ENCODE data around the gene TGFBR3.

GRCh38 chr1:91876781-91877573 lies 9.0 kb downstream of the TGFBR3 start:
- no peak for TF ChIP-seq CTCF (IDR thresholded peaks at IDR 0.05; ENCODE audit: borderline replicate concordance, extremely low read depth, low read length, poor library complexity, severe bottlenecking)
- TF ChIP-seq EZH2 (IDR thresholded peaks at IDR 0.05; ENCODE audit: borderline replicate concordance, low read depth, low read length, severe bottlenecking) = no peak

Measured in DND-41 (cell line).